ENCODE measurements around the gene CAPN2.

DNA sequence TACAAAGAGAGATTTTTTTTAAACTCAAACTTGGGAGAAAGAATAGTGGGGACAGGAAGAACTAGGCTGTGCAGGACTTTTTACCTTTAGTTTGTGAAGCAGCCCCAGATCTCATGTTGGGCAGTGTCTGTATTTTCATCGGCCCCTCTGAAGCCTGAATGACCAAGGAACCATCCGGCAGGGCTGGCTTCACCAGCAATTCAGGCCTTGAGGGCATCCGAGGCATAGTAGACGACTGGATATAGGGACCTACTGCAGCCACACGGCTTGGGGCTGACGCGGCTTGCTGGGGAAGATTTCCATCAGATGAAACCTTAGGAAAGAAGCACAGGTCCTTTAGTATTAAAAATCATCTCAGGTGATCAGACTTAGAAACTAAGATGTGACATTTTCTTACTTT is 89.7 kb downstream of the CAPN2 start:
- TF ChIP-seq, protein P1, sequence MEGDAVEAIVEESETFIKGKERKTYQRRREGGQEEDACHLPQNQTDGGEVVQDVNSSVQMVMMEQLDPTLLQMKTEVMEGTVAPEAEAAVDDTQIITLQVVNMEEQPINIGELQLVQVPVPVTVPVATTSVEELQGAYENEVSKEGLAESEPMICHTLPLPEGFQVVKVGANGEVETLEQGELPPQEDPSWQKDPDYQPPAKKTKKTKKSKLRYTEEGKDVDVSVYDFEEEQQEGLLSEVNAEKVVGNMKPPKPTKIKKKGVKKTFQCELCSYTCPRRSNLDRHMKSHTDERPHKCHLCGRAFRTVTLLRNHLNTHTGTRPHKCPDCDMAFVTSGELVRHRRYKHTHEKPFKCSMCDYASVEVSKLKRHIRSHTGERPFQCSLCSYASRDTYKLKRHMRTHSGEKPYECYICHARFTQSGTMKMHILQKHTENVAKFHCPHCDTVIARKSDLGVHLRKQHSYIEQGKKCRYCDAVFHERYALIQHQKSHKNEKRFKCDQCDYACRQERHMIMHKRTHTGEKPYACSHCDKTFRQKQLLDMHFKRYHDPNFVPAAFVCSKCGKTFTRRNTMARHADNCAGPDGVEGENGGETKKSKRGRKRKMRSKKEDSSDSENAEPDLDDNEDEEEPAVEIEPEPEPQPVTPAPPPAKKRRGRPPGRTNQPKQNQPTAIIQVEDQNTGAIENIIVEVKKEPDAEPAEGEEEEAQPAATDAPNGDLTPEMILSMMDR (IDR thresholded peaks at IDR 0.05; ENCODE audit: low read length): no peak
- TF ChIP-seq EZH2 (optimal IDR thresholded peaks at IDR 0.05; ENCODE audit: low read depth, low read length): no peak
